ENCODE data around the gene NRCAM. TPM values are rescaled to one million over a fixed set of nuclear protein-coding genes. Genes with fewer than 3 reads are reported as not detected.

NRCAM gene
- total RNA-seq, 1 donor from 2014 or later, result 33.2 TPM

DNA sequence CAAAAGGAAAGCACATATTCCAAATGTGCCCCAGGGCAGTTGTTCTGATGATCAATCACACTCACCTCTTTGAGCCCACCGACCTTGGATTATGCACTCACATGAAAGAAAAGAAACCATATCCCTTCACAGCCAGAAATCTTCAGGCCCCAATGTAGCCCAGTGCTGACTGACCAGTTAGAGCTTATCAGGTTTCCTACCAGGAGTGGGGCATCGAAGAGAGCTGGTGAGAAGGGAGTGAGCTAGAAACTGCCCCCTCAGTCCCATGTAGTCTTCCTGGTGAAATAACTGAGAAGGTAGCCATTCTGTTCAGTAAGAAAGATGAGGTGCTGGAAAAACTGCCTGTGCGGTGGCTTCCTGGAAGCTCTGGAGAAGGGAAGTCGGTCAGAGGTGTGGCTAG, 32.2 kb downstream of the NRCAM start:
- Mint-ChIP-seq H3K4me3 (no peak overlapping the region), H3K4me1 (peaks cover 38% of the 10 kb centered on the region), H3K27me3 (ENCODE audit: low read depth) (no peaks in the 10 kb centered on the region), H3K36me3 (ENCODE audit: low read depth) (no peaks in the 10 kb centered on the region), H3K9me3 (no peaks in the 10 kb centered on the region), H3K27ac (ENCODE audit: unreplicated experiment) (no peak overlapping the region)
- TF ChIP-seq, protein P1, sequence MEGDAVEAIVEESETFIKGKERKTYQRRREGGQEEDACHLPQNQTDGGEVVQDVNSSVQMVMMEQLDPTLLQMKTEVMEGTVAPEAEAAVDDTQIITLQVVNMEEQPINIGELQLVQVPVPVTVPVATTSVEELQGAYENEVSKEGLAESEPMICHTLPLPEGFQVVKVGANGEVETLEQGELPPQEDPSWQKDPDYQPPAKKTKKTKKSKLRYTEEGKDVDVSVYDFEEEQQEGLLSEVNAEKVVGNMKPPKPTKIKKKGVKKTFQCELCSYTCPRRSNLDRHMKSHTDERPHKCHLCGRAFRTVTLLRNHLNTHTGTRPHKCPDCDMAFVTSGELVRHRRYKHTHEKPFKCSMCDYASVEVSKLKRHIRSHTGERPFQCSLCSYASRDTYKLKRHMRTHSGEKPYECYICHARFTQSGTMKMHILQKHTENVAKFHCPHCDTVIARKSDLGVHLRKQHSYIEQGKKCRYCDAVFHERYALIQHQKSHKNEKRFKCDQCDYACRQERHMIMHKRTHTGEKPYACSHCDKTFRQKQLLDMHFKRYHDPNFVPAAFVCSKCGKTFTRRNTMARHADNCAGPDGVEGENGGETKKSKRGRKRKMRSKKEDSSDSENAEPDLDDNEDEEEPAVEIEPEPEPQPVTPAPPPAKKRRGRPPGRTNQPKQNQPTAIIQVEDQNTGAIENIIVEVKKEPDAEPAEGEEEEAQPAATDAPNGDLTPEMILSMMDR (conservative IDR thresholded peaks at IDR 0.05), result no peak
- no peak for DNase-seq (ENCODE audit: low read depth, low spot score)

DNA sequence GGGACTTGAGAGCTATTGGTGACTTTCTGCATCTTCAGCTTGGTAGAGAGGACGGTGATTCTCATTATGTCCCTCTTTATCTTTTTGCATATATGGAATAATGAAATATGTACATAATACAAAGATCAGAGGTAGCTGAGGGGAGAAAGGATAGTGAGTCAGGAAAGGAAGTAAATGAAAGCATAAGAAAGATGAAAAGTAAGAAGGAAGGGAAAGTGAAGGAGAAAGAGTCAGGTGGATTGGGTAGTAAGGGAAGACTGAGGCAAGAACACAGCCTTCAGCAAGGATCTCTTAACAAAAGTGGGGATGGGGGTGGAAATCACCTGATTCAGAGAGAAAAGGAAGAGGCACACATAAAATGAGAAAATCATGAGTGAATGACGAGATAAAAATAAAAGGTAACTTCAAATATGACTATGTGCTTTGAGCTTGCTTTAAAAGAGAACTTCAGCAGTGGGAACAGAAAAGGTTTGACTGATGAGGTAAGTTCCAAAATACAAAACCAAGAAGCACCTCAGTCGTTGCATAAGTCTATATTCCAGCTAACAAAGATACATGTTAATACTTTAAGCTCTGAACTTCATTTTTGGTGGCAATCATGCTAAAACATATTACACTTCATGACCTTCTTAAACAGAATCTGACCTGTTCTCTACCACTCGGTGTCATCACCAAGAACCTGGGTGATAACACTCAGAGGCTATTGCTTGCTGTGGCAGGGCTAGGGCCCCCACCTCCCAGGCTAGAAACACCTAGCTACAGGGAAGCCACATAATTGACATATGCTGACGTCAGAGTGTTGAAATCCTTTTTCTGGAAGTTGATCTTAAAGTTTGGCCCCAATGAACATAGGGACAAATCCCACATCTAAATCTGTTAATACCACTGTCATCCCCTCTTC, 32.9 kb downstream of the NRCAM start:
- DNase-seq (ENCODE audit: low read depth, low spot score), result no peak
- TF ChIP-seq, protein P1 (conservative IDR thresholded peaks at IDR 0.05), result no peak
- Mint-ChIP-seq H3K9me3 (no peaks in the 10 kb centered on the region), H3K4me1 (peaks cover 37% of the 10 kb centered on the region), H3K27me3 (ENCODE audit: low read depth) (no peaks in the 10 kb centered on the region), H3K36me3 (ENCODE audit: low read depth) (no peaks in the 10 kb centered on the region), H3K4me3 (no peak overlapping the region), H3K27ac (ENCODE audit: unreplicated experiment) (no peak overlapping the region)

DNA sequence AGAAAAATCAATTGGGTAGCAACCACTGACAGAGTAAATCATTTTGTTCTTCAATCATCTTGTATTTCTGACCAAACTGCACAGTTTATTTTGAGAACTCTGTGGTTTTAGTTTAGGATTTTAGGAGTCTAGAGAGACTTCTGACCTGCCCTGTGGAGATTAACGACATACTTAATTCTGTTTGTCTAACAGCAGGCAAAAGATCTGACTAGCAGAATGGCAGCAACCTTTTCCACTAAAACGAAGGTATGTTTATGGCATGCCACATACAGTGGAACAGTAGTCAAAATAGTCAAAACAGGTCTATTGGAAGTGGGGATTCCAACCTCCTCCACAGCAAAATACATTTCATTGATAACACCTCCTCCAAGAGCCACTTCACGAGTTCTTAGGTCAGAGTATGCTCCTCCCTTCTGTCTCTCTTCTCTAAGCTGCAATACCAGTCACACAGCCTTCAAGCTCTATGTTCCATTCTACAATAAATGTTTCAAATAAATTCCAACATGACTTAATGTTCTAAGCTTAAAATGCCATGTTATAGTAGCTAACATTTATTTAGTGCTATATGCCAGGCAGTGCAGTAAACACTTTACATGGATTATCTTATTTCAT, 34.4 kb downstream of the NRCAM start:
- no peak for DNase-seq (ENCODE audit: low read depth, low spot score)
- TF ChIP-seq, protein P1 (conservative IDR thresholded peaks at IDR 0.05), result no peak
- H3K4me1 Mint-ChIP-seq, result peaks cover 31% of the 10 kb centered on the region
- no peak overlapping the region for H3K27ac Mint-ChIP-seq (ENCODE audit: unreplicated experiment)
- H3K36me3 Mint-ChIP-seq (ENCODE audit: low read depth), result no peaks in the 10 kb centered on the region
- no peaks in the 10 kb centered on the region for H3K9me3 Mint-ChIP-seq
- no peak overlapping the region for H3K4me3 Mint-ChIP-seq
- no peaks in the 10 kb centered on the region for H3K27me3 Mint-ChIP-seq (ENCODE audit: low read depth)

DNA sequence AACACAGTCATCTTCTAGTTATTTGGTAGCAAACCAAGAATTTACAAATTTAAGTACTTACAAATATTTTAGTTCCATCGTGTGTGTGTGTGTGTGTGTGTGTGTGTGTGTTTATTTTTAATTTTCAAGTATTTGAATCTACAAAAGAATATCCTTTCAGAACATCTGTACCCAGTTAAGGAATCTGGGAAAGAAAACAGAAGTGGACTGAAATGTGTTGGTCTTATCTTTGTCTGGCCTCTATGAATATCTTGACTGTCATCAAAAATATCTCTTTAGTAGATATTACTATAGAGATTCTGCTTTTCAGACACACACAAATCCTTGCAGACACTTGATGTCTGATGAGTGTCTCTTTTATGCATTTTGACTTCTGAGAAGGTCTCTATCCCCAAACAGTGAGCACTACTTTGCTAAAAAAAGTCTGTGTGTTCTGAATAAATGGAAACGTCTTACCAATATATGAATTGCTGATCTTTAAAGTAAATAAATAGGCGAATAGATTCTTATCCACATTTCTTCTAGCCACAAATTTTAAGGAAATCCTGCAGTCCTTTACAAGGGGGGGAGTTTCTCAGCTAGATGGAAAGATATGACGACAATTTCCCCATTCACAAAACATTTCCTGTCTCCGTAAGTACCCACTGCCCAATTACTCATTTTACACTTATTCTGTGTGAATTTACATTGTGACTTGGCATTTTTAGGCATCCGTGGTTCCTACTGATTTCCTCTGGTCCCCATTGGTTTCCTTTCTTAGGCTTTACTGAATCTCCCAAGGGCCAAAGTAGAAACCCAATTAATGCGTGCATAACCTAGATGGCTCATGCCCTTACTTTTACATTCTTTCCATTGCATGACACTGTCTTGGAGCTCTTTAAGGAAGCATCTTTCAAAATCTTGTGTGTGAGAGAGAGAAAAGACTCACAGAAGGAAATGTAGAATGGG, 36.0 kb downstream of the NRCAM start:
- Mint-ChIP-seq H3K9me3 (no peaks in the 10 kb centered on the region), H3K4me3 (no peak overlapping the region), H3K4me1 (peaks cover 40% of the 10 kb centered on the region), H3K27me3 (ENCODE audit: low read depth) (no peaks in the 10 kb centered on the region), H3K27ac (ENCODE audit: unreplicated experiment) (no peak overlapping the region), H3K36me3 (ENCODE audit: low read depth) (no peaks in the 10 kb centered on the region)
- no peak for DNase-seq (ENCODE audit: low read depth, low spot score)
- TF ChIP-seq, protein P1 (conservative IDR thresholded peaks at IDR 0.05), result no peak

DNA sequence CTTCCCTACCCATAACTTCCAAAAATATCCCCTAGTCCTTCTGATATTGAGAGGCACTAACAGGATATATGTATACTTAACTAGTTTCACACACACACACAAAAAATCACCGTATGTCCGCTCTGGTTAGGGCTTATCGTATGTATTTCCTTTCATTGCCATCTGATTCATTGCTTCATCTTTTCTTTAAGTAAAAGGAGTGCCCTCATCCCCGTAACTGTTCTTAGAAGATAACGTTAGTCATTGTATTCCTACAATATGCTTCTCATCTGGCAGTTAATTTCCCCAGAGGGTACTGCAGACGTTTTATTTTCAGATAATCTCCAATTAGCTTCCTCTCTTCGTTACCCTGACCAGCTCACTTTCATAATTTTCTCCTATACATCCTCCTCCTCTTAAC, 37.3 kb downstream of the NRCAM start:
- no peaks in the 10 kb centered on the region for H3K9me3 Mint-ChIP-seq
- H3K27me3 Mint-ChIP-seq (ENCODE audit: low read depth), result no peaks in the 10 kb centered on the region
- H3K4me1 Mint-ChIP-seq, result peaks cover 48% of the 10 kb centered on the region
- H3K4me3 Mint-ChIP-seq, result no peak overlapping the region
- H3K27ac Mint-ChIP-seq (ENCODE audit: unreplicated experiment), result no peak overlapping the region
- no peaks in the 10 kb centered on the region for H3K36me3 Mint-ChIP-seq (ENCODE audit: low read depth)
- TF ChIP-seq, protein P1 (conservative IDR thresholded peaks at IDR 0.05), result no peak
- DNase-seq (ENCODE audit: low read depth, low spot score), result no peak
